Measurements from ENCODE around the gene RCBTB2. TPM values are rescaled to one million over a fixed set of nuclear protein-coding genes. Genes with fewer than 3 reads are reported as not detected.

The RCBTB2 gene
- total and polyA plus RNA-seq, 2 donors (not counting 3 experiments of a cell fraction or from before 2014, with no cell fraction given) = 10.7 to 12.6 TPM

GRCh38 chr13:48497669-48498068 lies 35.2 kb downstream of the RCBTB2 start:
- DNase-seq (ENCODE audit: low read depth, low spot score) (no peak), FAIRE-seq (no peak)
- Histone ChIP-seq H3K4me2 (ENCODE audit: insufficient read depth, low read length) (no peak overlapping the region), H3K9me1 (replicated peaks; ENCODE audit: control insufficient read depth, extremely low read depth, insufficient read depth, low read length) (no peaks in the 10 kb centered on the region), H3K4me3 (replicated peaks in 1 of 3; ENCODE audit: insufficient read depth in 1 of 3, low read depth in 1 of 3, low read length in 3 of 3) (no peak overlapping the region), H3K27me3 (ENCODE audit: control insufficient read depth in 2 of 2, insufficient read depth in 2 of 2, low read length in 2 of 2) (no peaks in the 10 kb centered on the region), H3K79me2 (ENCODE audit: control insufficient read depth, insufficient read depth, low read length) (no peaks in the 10 kb centered on the region), H3K9ac (replicated peaks; ENCODE audit: extremely low read depth, insufficient read depth, low read length) (no peak overlapping the region), H4K20me1 (replicated peaks; ENCODE audit: control insufficient read depth, extremely low read depth, insufficient read depth, low read length) (no peaks in the 10 kb centered on the region), H2AFZ (ENCODE audit: low read depth, low read length) (no peak overlapping the region), H3K9me3 (replicated peaks; ENCODE audit: control insufficient read depth, insufficient read depth, low read length) (no peaks in the 10 kb centered on the region), H3K36me3 (ENCODE audit: control insufficient read depth in 2 of 2, extremely low read depth in 1 of 2, insufficient read depth in 2 of 2, low read length in 2 of 2) (no peaks in the 10 kb centered on the region), H3K27ac (ENCODE audit: insufficient read depth, low read depth, low read length) (no peak overlapping the region), H3K4me1 (ENCODE audit: control insufficient read depth, extremely low read depth, insufficient read depth, low read length) (peaks cover 36% of the 10 kb centered on the region)
- CTCF ChIA-PET = no interaction called here
- no peak for TF ChIP-seq POLR2A (IDR thresholded peaks at IDR 0.05; ENCODE audit: low read depth, low read length)
- no peak for TF ChIP-seq MYC (IDR thresholded peaks at IDR 0.05; ENCODE audit: low read depth, low read length)
- TF ChIP-seq, protein P1, sequence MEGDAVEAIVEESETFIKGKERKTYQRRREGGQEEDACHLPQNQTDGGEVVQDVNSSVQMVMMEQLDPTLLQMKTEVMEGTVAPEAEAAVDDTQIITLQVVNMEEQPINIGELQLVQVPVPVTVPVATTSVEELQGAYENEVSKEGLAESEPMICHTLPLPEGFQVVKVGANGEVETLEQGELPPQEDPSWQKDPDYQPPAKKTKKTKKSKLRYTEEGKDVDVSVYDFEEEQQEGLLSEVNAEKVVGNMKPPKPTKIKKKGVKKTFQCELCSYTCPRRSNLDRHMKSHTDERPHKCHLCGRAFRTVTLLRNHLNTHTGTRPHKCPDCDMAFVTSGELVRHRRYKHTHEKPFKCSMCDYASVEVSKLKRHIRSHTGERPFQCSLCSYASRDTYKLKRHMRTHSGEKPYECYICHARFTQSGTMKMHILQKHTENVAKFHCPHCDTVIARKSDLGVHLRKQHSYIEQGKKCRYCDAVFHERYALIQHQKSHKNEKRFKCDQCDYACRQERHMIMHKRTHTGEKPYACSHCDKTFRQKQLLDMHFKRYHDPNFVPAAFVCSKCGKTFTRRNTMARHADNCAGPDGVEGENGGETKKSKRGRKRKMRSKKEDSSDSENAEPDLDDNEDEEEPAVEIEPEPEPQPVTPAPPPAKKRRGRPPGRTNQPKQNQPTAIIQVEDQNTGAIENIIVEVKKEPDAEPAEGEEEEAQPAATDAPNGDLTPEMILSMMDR (IDR thresholded peaks at IDR 0.05; ENCODE audit: extremely low read depth in 1 of 2, insufficient read depth in 1 of 2, low read depth in 1 of 2, low read length in 2 of 2) = no peak
- TF ChIP-seq, protein P2, sequence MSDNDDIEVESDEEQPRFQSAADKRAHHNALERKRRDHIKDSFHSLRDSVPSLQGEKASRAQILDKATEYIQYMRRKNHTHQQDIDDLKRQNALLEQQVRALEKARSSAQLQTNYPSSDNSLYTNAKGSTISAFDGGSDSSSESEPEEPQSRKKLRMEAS (IDR thresholded peaks at IDR 0.05; ENCODE audit: insufficient read depth, insufficient read length) = no peak
- no peak for TF ChIP-seq FOS (IDR thresholded peaks at IDR 0.05; ENCODE audit: borderline replicate concordance, insufficient read depth, low read length)
- no peak for TF ChIP-seq POLR2AphosphoS5 (IDR thresholded peaks at IDR 0.05; ENCODE audit: insufficient read depth, low read depth, low read length)
- TF ChIP-seq GATA2 (IDR thresholded peaks at IDR 0.05; ENCODE audit: insufficient read depth, insufficient read length, low read depth, low read length) = no peak
- no peak for TF ChIP-seq JUN (IDR thresholded peaks at IDR 0.05; ENCODE audit: borderline replicate concordance, insufficient read depth, insufficient read length, low read depth)
- TF ChIP-seq EZH2 (IDR thresholded peaks at IDR 0.05; ENCODE audit: borderline replicate concordance, low read depth, low read length, severe bottlenecking) = no peak
- no TSS peak for BruUV-seq (replicated peaks)
- POLR2A ChIA-PET = no interaction called here
- dilution Hi-C loops (cut with MboI; ENCODE audit: extremely low pct_ligation_motif_present, low sequenced_read_pairs) (no loop called here), intact Hi-C loops (cut with micrococcal nuclease) (no loop called here)

Data from endothelial cell of umbilical vein (primary cell).